Stomach (tissue), 9 donors: ENCODE measurements around the gene RASAL2. TPM values are rescaled to one million over a fixed set of nuclear protein-coding genes. Genes with fewer than 3 reads are reported as not detected.

Experiments used
- DNase-seq, 2 donors: peaks; one replicate each; pipeline versions ENCODE4 v3.0.0 to v3.0.0-alpha.2; 2013 to 2019
- H3K27ac ChIP-seq, 5 donors: fragments of 200-600 bp in 4 of 5; sonication (generic) in 4 of 5; one replicate each; pipeline ENCODE4 v1.5.1; 2013 to 2019; ENCODE audit warnings: mild to moderate bottlenecking in 1 of 5, moderate library complexity in 1 of 5
- H3K27me3 ChIP-seq, 3 donors: fragments of 200-600 bp; sonication (generic); one replicate each; pipeline ENCODE4 v1.5.1; 2017 to 2019; ENCODE audit warnings: mixed run types in 1 of 3
- H3K36me3 ChIP-seq, 4 donors: fragments of 200-600 bp; sonication (generic); 1 replicate in 3 of 4; 2 replicates in 1 of 4; pipeline ENCODE4 v1.5.1; 2016 to 2019
- H3K4me1 ChIP-seq, 4 donors: fragments of 200-600 bp; sonication (generic); one replicate each; pipeline ENCODE4 v1.5.1; 2016 to 2019
- H3K4me3 ChIP-seq, 4 donors: fragments of 200-600 bp; sonication (generic) in 3 of 4; one replicate each; pipeline ENCODE4 v1.5.1; 2016 to 2019; ENCODE audit warnings: mild to moderate bottlenecking in 1 of 4
- H3K9me3 ChIP-seq, 4 donors: fragments of 200-600 bp; sonication (generic); one replicate each; pipeline ENCODE4 v1.5.1; 2016 to 2019
- EP300 ChIP-seq: sonication (generic); formaldehyde crosslinking; IDR thresholded peaks from one replicate; pipeline ENCODE4 v1.6.1; 2017; ENCODE audit warnings: antibody characterized with exemption
- POLR2A ChIP-seq, 4 donors: fragments of 450-650 bp; IDR thresholded peaks; one replicate each; pipeline ENCODE4 v1.6.1; 2016; ENCODE audit warnings: antibody characterized with exemption in 4 of 4, control low read depth in 2 of 4, mild to moderate bottlenecking in 1 of 4, moderate library complexity in 1 of 4
- POLR2AphosphoS5 ChIP-seq, 3 donors: sonication (generic); formaldehyde crosslinking; IDR thresholded peaks; one replicate each; pipeline ENCODE4 v1.6.1; 2016; ENCODE audit warnings: antibody characterized with exemption in 3 of 3
- WGBS, 5 donors: extraction: QIAGEN DNeasy Blood & Tissue Kit in 3 of 5; methylation state at CpG; one replicate each; pipeline versions ENCODE4 v1.1.5 to v1.1.7; 2013 to 2018; 5-methylcytosine and 5-hydroxymethylcytosine counted together
- intact Hi-C: fragments of 100-400 bp; cut with DNase I; formaldehyde crosslinking; loops from one replicate; pipeline ENCODE4 v1.15.1; 2023; ENCODE audit warnings: low total_unique reads
- polyA plus RNA-seq, 3 donors: library from polyadenylated mRNA; stranded (reverse); fragments of 200-250 nt; gene quantifications; one replicate each; pipeline ENCODE4 v1.2.3, GENCODE V29; 2013
- total RNA-seq, 5 donors: library from RNA; depleted of rRNA; stranded (reverse); fragments of >200 nt; gene quantifications; one replicate each; pipeline versions ENCODE4 v1.1.0 to v1.2.3, GENCODE V29; 2014 to 2016
- TF ChIP-seq, protein P1 (sequence below), 7 experiments: fragments of 450-650 bp in 4 of 7; fragments of 200-600 bp in 3 of 7; sonication (generic) in 3 of 7; IDR thresholded peaks; one replicate each; pipeline ENCODE4 v1.5.1; 2016 to 2019; ENCODE audit warnings: antibody characterized with exemption in 7 of 7, control low read depth in 2 of 7, mild to moderate bottlenecking in 1 of 7
- donor health status: healthy with polysubstance abuse.
- donor health status: Bipolar disorder and iron deficiency.
- donor health status: healthy.

Gene RASAL2
- total and polyA plus RNA-seq, 8 donors, result 1.2 to 47.5 (median 14.3) TPM

DNA sequence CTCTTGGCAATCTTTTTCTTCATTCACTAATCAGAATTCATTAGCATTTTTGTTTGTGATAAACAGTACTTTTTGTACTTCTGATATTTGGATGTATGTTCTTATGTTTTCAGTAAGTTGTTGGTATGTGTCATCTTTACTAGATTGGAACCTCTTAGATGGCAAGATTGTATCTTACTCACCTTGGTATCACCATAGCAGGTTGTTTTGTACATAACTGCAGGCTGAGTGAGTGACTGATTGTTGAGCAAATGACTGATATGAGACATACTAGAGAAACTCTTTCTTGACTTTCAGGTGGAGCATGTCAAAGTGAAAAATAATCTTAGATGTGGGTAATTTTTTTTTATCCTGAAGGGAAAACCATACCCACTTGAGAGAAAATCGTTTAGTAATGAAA is 229.2 kb downstream of the RASAL2 start:
- TF ChIP-seq EP300, result no peak
- Histone ChIP-seq H3K27me3 (no peaks in the 10 kb centered on the region), H3K27ac (no peak overlapping the region), H3K4me3 (no peak overlapping the region), H3K4me1 (no peaks in the 10 kb centered on the region), H3K36me3 (no peaks in the 10 kb centered on the region), H3K9me3 (no peaks in the 10 kb centered on the region)
- no peak for DNase-seq
- intact Hi-C loops, result no loop called here
- 35 to 70% (median 49%) methylated on average over 1 of the region's 1 CpG for WGBS, 5 donors

DNA sequence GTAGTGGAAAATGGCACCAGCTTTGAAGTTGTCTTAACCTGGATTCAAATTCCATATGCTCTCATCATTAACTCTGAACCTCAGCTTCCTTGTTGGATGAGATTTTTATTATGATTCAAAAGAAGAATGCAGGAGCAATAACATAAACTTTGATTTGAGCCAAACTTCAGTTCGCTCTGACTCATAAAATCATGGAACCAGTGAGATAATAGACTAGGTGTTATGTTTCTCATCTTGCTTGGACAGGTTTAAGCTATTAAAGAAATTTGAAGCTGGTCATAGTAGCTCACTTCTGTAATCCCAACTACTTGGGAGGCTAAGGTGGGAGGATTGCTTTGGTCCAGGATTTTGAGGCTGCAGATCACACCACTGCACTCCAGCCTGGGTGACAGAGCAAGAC is 230.1 kb downstream of the RASAL2 start:
- Histone ChIP-seq H3K4me3 (no peak overlapping the region), H3K27ac (no peak overlapping the region), H3K9me3 (no peaks in the 10 kb centered on the region), H3K4me1 (peaks cover 0 to 2% (median 0%) of the 10 kb centered on the region in 4 donors), H3K27me3 (no peaks in the 10 kb centered on the region), H3K36me3 (no peaks in the 10 kb centered on the region)
- DNase-seq, result no peak
- WGBS, 5 donors, result 83 to 94% (median 93%) methylated on average over 1 of the region's 1 CpG
- intact Hi-C loops, result no loop called here
- no peak for TF ChIP-seq POLR2AphosphoS5 (IDR thresholded peaks at IDR 0.05)
- no peak for TF ChIP-seq POLR2A (IDR thresholded peaks at IDR 0.05)

DNA sequence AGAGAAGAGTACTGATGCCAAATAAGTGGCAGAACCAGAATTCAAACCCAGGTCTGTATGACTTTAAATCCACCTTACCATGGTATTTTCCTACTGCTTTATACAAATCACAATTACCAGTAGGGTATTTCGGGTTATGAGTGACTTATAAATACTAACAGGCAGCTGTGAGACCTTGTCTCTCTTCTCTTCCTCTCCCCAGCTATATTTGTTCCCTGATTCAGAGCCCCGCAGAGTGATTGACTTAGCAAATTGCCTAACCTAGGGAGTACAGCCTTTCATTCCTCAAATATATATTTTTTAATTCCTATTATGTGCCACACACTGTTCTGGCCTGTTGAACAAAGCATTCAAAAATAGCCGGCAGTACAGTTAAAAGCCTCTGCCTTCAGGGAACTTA is 234.8 kb downstream of the RASAL2 start:
- no peaks in the 10 kb centered on the region for H3K9me3 ChIP-seq
- H3K4me1 ChIP-seq, result peaks cover 0 to 21% (median 8%) of the 10 kb centered on the region in 4 donors
- no peaks in the 10 kb centered on the region for H3K36me3 ChIP-seq
- H3K27ac ChIP-seq, result no peak overlapping the region
- no peak for DNase-seq
- TF ChIP-seq POLR2A (IDR thresholded peaks at IDR 0.05) (no peak), EP300 (no peak)
- no peaks in the 10 kb centered on the region for H3K27me3 ChIP-seq
- no peak overlapping the region for H3K4me3 ChIP-seq
- WGBS, 5 donors, result 91 to 92% (median 92%) methylated on average over 3 of the region's 3 CpGs
- intact Hi-C loops, result no loop called here

DNA sequence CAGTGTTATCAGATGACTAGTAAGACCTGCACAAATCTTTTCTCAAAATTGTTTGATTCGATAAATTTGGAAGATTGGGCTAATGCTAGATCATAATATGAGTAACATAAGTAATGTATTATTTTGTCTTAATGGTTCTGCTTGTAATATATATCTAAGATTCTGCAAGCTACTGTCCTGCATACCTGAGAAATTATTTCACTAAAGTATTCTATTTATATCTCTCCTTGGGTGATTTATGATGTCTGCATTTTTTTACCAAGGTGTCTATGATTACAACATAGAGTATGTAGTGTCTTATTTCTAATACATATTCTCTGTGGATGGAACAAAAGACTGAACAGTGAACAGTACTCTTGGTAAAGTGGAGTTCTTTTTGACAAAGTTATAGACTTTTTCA is 236.2 kb downstream of the RASAL2 start:
- no peak overlapping the region for H3K4me3 ChIP-seq
- H3K4me1 ChIP-seq, result peaks cover 0 to 21% (median 8%) of the 10 kb centered on the region in 4 donors
- 85 to 100% (median 90%) methylated on average over 1 of the region's 1 CpG for WGBS, 5 donors
- no peak for DNase-seq
- H3K36me3 ChIP-seq, result no peaks in the 10 kb centered on the region
- H3K9me3 ChIP-seq, result no peaks in the 10 kb centered on the region
- no peak for TF ChIP-seq EP300
- TF ChIP-seq POLR2AphosphoS5 (IDR thresholded peaks at IDR 0.05), result no peak
- TF ChIP-seq, protein P1, sequence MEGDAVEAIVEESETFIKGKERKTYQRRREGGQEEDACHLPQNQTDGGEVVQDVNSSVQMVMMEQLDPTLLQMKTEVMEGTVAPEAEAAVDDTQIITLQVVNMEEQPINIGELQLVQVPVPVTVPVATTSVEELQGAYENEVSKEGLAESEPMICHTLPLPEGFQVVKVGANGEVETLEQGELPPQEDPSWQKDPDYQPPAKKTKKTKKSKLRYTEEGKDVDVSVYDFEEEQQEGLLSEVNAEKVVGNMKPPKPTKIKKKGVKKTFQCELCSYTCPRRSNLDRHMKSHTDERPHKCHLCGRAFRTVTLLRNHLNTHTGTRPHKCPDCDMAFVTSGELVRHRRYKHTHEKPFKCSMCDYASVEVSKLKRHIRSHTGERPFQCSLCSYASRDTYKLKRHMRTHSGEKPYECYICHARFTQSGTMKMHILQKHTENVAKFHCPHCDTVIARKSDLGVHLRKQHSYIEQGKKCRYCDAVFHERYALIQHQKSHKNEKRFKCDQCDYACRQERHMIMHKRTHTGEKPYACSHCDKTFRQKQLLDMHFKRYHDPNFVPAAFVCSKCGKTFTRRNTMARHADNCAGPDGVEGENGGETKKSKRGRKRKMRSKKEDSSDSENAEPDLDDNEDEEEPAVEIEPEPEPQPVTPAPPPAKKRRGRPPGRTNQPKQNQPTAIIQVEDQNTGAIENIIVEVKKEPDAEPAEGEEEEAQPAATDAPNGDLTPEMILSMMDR (IDR thresholded peaks at IDR 0.05), result no peak
- no peak for TF ChIP-seq POLR2A (IDR thresholded peaks at IDR 0.05)
- no peak overlapping the region for H3K27ac ChIP-seq
- intact Hi-C loops, result no loop called here
- no peaks in the 10 kb centered on the region for H3K27me3 ChIP-seq

DNA sequence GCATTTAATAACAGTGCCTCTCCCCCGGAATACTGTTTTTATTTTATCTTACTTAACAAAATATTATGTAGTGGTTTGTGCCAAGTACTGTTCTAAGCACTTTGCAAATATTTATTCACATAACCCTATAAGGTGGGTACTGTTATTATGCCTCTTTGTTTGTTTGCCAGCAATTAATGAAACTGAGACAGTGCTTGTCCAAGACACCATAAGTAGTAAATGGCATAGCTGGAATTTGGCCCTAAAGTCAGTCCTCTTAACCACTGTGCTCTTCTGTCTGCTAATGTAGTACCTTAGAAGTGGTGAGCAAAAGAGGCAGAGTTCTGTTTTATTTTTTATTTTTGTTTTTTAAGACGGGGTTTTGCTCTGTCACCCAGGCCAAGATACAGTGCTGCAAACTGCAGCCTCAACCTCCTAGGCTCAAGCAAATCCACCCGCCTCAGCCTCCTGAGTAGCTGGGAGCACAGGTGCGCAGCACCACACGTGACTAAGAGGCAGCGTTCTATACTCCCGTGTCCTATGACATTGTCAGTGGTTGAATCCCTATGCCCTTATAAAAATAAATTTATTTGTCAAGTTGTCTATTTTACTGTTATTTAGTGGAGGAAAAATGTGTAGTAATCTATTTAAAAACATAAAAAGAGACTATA is 237.1 kb downstream of the RASAL2 start:
- Histone ChIP-seq H3K4me3 (no peak overlapping the region), H3K27me3 (no peaks in the 10 kb centered on the region), H3K27ac (no peak overlapping the region), H3K9me3 (no peaks in the 10 kb centered on the region), H3K4me1 (peaks cover 0 to 21% (median 8%) of the 10 kb centered on the region in 4 donors), H3K36me3 (no peaks in the 10 kb centered on the region)
- WGBS, 5 donors, result 68 to 76% (median 74%) methylated on average over 7 of the region's 7 CpGs
- no peak for DNase-seq
- intact Hi-C loops, result no loop called here
- TF ChIP-seq EP300 (no peak), POLR2A (IDR thresholded peaks at IDR 0.05) (no peak), POLR2AphosphoS5 (IDR thresholded peaks at IDR 0.05) (no peak)
- TF ChIP-seq, protein P1 (IDR thresholded peaks at IDR 0.05), result no peak

DNA sequence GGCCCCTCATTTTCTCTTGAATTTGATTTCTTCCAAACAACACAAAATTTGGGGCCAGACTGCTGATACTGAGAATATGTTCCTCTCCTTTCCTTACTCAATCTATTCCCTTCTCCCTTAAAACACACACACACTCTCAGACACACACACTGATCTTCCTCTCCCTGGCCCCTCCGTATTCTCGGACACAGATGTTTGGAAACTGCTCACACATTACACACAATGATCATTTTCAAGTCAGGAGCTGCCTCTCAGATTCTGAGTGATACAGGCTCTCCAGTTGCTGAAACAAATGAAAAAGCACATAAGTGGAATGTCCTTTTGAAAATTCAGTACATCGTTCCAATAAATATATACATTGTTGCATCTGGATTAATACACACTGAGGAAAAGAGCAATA is 241.5 kb downstream of the RASAL2 start:
- H3K27ac ChIP-seq, result no peak overlapping the region
- H3K36me3 ChIP-seq, result no peaks in the 10 kb centered on the region
- WGBS, 5 donors, result 88 to 93% (median 90%) methylated on average over 3 of the region's 3 CpGs
- no peak for DNase-seq
- H3K27me3 ChIP-seq, result no peaks in the 10 kb centered on the region
- peaks cover 0 to 18% (median 5%) of the 10 kb centered on the region in 4 donors for H3K4me1 ChIP-seq
- no peak for TF ChIP-seq POLR2AphosphoS5 (IDR thresholded peaks at IDR 0.05)
- TF ChIP-seq, protein P1 (IDR thresholded peaks at IDR 0.05), result no peak
- TF ChIP-seq POLR2A (IDR thresholded peaks at IDR 0.05), result no peak
- no peak for TF ChIP-seq EP300
- no peaks in the 10 kb centered on the region for H3K9me3 ChIP-seq
- H3K4me3 ChIP-seq, result no peak overlapping the region
- intact Hi-C loops, result no loop called here
